HCT116 (cell line): ENCODE results near the gene CCT5. TPM values are rescaled to one million over a fixed set of nuclear protein-coding genes. Genes with fewer than 3 reads are reported as not detected.
A peak's percentile ranks its signal among the peaks of the same experiment; 100 is the strongest.

Experiments
- ATAC-seq: fragments of 200-7000 bp; cut with Tn5 transposase; 2 replicates; pipeline ENCODE4 v1.9.1; 2020; ENCODE audit warnings: mild to moderate bottlenecking, moderate library complexity
- BruUV-seq: library from RNA; stranded (reverse); fragments of 400-500 nt; replicated peaks from 2 replicates; lab custom pipeline; 2021; lab: Mats Ljungman, UMichigan
- CTCF ChIA-PET: fragments of 300-600 bp; sonication (Branson Sonifier 250); formaldehyde crosslinking; loops from one replicate; lab custom pipeline; 2021; ENCODE audit warnings: antibody characterized with exemption; lab: Charles Lee
- POLR2A ChIA-PET: fragments of 300-600, 350-600 bp; sonication (Branson Sonifier 250); formaldehyde crosslinking; loops from one replicate; lab custom pipeline; 2021; ENCODE audit warnings: antibody characterized with exemption; lab: Charles Lee
- RAD21 ChIA-PET, 2 experiments: fragments of 300-600 bp; sonication (Branson Sonifier 250); formaldehyde crosslinking; loops; one replicate each; lab custom pipeline; 2023; ENCODE audit warnings: low total read pairs in 2 of 2; ENCODE audit not compliant: uncharacterized antibody in 2 of 2, unreplicated experiment in 2 of 2, low non-redundant PET in 1 of 2; lab: Charles Lee
- DNase-seq: peaks from one replicate; pipeline ENCODE4 v3.0.0-alpha.2; 2010; ENCODE audit warnings: low read depth, low spot score
- H2AFZ ChIP-seq: fragments of 200-600 bp; shearing (Covaris generic), sonication (generic); 2 replicates; pipeline ENCODE4 v1.6.1; 2017; ENCODE audit warnings: low read depth, mixed run types, mixed read lengths, antibody characterized with exemption, low read length; ENCODE audit not compliant: poor library complexity, severe bottlenecking
- H3K27ac ChIP-seq: 2 replicates; pipeline ENCODE4 v1.5.1; 2012; ENCODE audit warnings: low read depth, low read length
- H3K27me3 ChIP-seq: fragments of 200-600 bp; sonication (generic); 2 replicates; pipeline ENCODE4 v1.6.1; 2016; ENCODE audit warnings: mixed run types, low read length, mixed read lengths; ENCODE audit not compliant: insufficient read depth
- H3K36me3 ChIP-seq, 2 experiments: fragments of 200-500 bp in 1 of 2; fragments of 200-600 bp in 1 of 2; sonication (Bioruptor generic) in 1 of 2; sonication (generic) in 1 of 2; 2 replicates each; pipeline versions ENCODE4 v1.5.1 to v1.6.1; 2014 to 2016; ENCODE audit warnings: low read length in 2 of 2, inconsistent platforms in 1 of 2, mixed read lengths in 1 of 2, mixed run types in 1 of 2; ENCODE audit not compliant: insufficient read depth in 2 of 2, control insufficient read depth in 1 of 2
- H3K4me1 ChIP-seq, 2 experiments: fragments of 200-600 bp in 1 of 2; sonication (generic) in 1 of 2; 2 replicates each; pipeline versions ENCODE4 v1.5.1 to v1.6.1; 2012 to 2017; ENCODE audit warnings: low read length in 2 of 2, inconsistent platforms in 1 of 2, mild to moderate bottlenecking in 1 of 2, mixed read lengths in 1 of 2, mixed run types in 1 of 2, moderate library complexity in 1 of 2; ENCODE audit not compliant: insufficient read depth in 2 of 2, control insufficient read depth in 1 of 2
- H3K4me2 ChIP-seq: fragments of 200-600 bp; sonication (generic); 2 replicates; pipeline ENCODE4 v1.6.1; 2017; ENCODE audit warnings: mixed run types, low read length, mixed read lengths
- H3K4me3 ChIP-seq, 2 experiments: fragments of 200-600 bp in 1 of 2; sonication (generic) in 1 of 2; replicated peaks in 1 of 2; 2 replicates each; pipeline ENCODE4 v1.5.1; 2011 to 2016; ENCODE audit warnings: low read length in 2 of 2, control low read depth in 1 of 2, low read depth in 1 of 2, mild to moderate bottlenecking in 1 of 2, mixed read lengths in 1 of 2, mixed run types in 1 of 2
- H3K79me2 ChIP-seq: fragments of 200-600 bp; sonication (generic); 2 replicates; pipeline ENCODE4 v1.6.1; 2017; ENCODE audit warnings: mild to moderate bottlenecking, mixed run types, low read length, moderate library complexity, mixed read lengths; ENCODE audit not compliant: insufficient read depth
- H3K9ac ChIP-seq: fragments of 200-600 bp; sonication (generic); 2 replicates; pipeline ENCODE4 v1.6.1; 2016; ENCODE audit warnings: low read length, mixed read lengths
- H3K9me2 ChIP-seq: fragments of 200-600 bp; sonication (generic), shearing (Covaris generic); 2 replicates; pipeline ENCODE4 v1.6.1; 2017; ENCODE audit warnings: mixed run types, mild to moderate bottlenecking, moderate library complexity; ENCODE audit not compliant: insufficient read depth
- H3K9me3 ChIP-seq, 2 experiments: fragments of 200-500 bp in 1 of 2; fragments of 200-600 bp in 1 of 2; sonication (Bioruptor generic) in 1 of 2; sonication (generic) in 1 of 2; 2 replicates each; pipeline ENCODE4 v1.6.1; 2014 to 2017; ENCODE audit warnings: low read length in 2 of 2, mixed read lengths in 2 of 2, inconsistent platforms in 1 of 2, low read depth in 1 of 2, mild to moderate bottlenecking in 1 of 2, mixed run types in 1 of 2, moderate library complexity in 1 of 2; ENCODE audit not compliant: control insufficient read depth in 1 of 2, insufficient read depth in 1 of 2
- H4K20me1 ChIP-seq: fragments of 200-600 bp; sonication (generic), shearing (Covaris generic); 2 replicates; pipeline ENCODE4 v1.6.1; 2017; ENCODE audit warnings: mixed run types, mild to moderate bottlenecking, moderate library complexity; ENCODE audit not compliant: insufficient read depth
- MAX ChIP-seq: IDR thresholded peaks from 2 replicates; pipeline ENCODE4 v1.6.1; 2012
- POLR2AphosphoS5 ChIP-seq: IDR thresholded peaks from 2 replicates; pipeline ENCODE4 v1.6.1; 2011; ENCODE audit warnings: mild to moderate bottlenecking, low read depth, low read length, moderate library complexity
- REST ChIP-seq: IDR thresholded peaks from 2 replicates; pipeline ENCODE4 v1.6.1; 2012; ENCODE audit warnings: low read depth
- SRF ChIP-seq: IDR thresholded peaks from 2 replicates; pipeline ENCODE4 v1.6.1; 2012; ENCODE audit warnings: low read depth
- ZNF274 ChIP-seq: fragments of 200-500 bp; sonication (Bioruptor generic); IDR thresholded peaks from 2 replicates; pipeline ENCODE4 v1.6.1; 2014; ENCODE audit warnings: mild to moderate bottlenecking, low read depth, low read length, inconsistent platforms
- intact Hi-C: fragments of 100-400 bp; cut with micrococcal nuclease; formaldehyde crosslinking; loops from 2 replicates; pipeline ENCODE4 v1.10.0; 2022
- total RNA-seq: library from RNA; stranded (reverse); gene quantifications from one replicate; pipeline ENCODE4 v1.2.1, GENCODE V29; 2021; ENCODE audit not compliant: unreplicated experiment

The CCT5 gene
- total RNA-seq, 1 experiment from 2014 or later = 489 TPM

- ChIA-PET RAD21 (no interaction called here), POLR2A (no interaction called here)
- Histone ChIP-seq H3K9ac (no peak overlapping the region), H3K36me3 (peaks cover 41 to 43% of the 10 kb centered on the region in 2 experiments), H3K4me3 (no peak overlapping the region), H3K9me3 (no peaks in the 10 kb centered on the region), H3K27me3 (no peaks in the 10 kb centered on the region), H3K4me1 (peaks cover 0 to 12% of the 10 kb centered on the region in 2 experiments; a peak in 1 of 4 replicates)
- peak; percentile 42 for TF ChIP-seq POLR2AphosphoS5
- no peak for TF ChIP-seq ZNF274
- no peak for TF ChIP-seq SRF
- TF ChIP-seq, all 23 proteins: peak for 1
- H3K4me2 ChIP-seq = no peak overlapping the region
- intact Hi-C loops = no loop called here
- BruUV-seq = no TSS peak
- ATAC-seq (peak; percentile 42), DNase-seq (no peak)
- H4K20me1 ChIP-seq = peaks cover 2% of the 10 kb centered on the region; the same call in 1 of the 2 replicates
- CTCF ChIA-PET = interaction anchor here (0.6 kb wide), 1 partner anchor 19 kb away, joined by 3 read pairs; no protein-coding TSS in a partner anchor
- H3K27ac ChIP-seq = no peak overlapping the region
- H3K9me2 ChIP-seq = no peaks in the 10 kb centered on the region
- peaks cover 14% of the 10 kb centered on the region; the same call in 1 of the 2 replicates for H3K79me2 ChIP-seq
- no peak overlapping the region for H2AFZ ChIP-seq
These were observed 15.4 kb downstream of the CCT5 start for GRCh38 chr5:10265245-10266109.

- no peaks in the 10 kb centered on the region for H3K9me3 ChIP-seq
- H3K4me2 ChIP-seq = no peak overlapping the region
- ChIA-PET RAD21 (no interaction called here), POLR2A (no interaction called here), CTCF (no interaction called here)
- H3K4me1 ChIP-seq = peaks cover 0 to 12% of the 10 kb centered on the region in 2 experiments; a peak in 1 of 4 replicates
- H2AFZ ChIP-seq = no peak overlapping the region
- H3K27ac ChIP-seq = no peak overlapping the region
- H3K9me2 ChIP-seq = no peaks in the 10 kb centered on the region
- peaks cover 8% of the 10 kb centered on the region; the same call in 1 of the 2 replicates for H3K79me2 ChIP-seq
- peak; percentile 23 for ATAC-seq
- no peaks in the 10 kb centered on the region for H3K27me3 ChIP-seq
- H3K36me3 ChIP-seq = peaks cover 34 to 37% of the 10 kb centered on the region in 2 experiments
- no peak overlapping the region for H3K4me3 ChIP-seq
- 0 out of 2 replicates have a peak, but pooled peaks have one; percentile 14 for TF ChIP-seq MAX
- no peak for TF ChIP-seq REST
- BruUV-seq = TSS peak; percentile 4
- intact Hi-C loops = no loop called here
- H4K20me1 ChIP-seq = no peaks in the 10 kb centered on the region; the same call in 1 of the 2 replicates
- DNase-seq = no peak
- no peak overlapping the region for H3K9ac ChIP-seq
These were observed 16.1 kb downstream of the CCT5 start for GRCh38 chr5:10266137-10266536.
